LNCAP (cell line): ENCODE results near the gene CCDC158.

Experiments
- TF ChIP-seq, protein P1 (sequence below): fragments of 450-650 bp; IDR thresholded peaks from 2 replicates; pipeline ENCODE4 v1.5.1; 2017; ENCODE audit warnings: mild to moderate bottlenecking

CCDC158 gene

DNA sequence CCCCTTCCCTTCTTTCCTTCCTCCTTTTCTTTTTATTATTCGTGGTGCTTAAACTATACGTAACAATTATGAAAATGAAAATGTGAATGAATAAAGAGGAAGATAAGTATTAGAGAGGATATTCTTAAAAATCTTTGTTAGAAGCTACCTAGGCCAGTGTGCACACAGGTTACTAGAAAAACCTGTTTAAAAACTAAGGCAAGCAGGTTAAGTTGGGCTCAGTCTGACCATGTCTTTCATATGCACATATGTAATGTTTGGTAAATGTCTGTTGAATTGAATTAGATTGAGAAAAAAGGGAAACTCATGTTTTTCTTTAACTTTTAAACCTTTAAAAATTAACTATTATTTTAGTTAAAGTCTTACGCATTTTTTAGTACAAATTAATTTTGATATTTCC lies 21.9 kb upstream of the CCDC158 start:
- TF ChIP-seq, protein P1, sequence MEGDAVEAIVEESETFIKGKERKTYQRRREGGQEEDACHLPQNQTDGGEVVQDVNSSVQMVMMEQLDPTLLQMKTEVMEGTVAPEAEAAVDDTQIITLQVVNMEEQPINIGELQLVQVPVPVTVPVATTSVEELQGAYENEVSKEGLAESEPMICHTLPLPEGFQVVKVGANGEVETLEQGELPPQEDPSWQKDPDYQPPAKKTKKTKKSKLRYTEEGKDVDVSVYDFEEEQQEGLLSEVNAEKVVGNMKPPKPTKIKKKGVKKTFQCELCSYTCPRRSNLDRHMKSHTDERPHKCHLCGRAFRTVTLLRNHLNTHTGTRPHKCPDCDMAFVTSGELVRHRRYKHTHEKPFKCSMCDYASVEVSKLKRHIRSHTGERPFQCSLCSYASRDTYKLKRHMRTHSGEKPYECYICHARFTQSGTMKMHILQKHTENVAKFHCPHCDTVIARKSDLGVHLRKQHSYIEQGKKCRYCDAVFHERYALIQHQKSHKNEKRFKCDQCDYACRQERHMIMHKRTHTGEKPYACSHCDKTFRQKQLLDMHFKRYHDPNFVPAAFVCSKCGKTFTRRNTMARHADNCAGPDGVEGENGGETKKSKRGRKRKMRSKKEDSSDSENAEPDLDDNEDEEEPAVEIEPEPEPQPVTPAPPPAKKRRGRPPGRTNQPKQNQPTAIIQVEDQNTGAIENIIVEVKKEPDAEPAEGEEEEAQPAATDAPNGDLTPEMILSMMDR = no peak

DNA sequence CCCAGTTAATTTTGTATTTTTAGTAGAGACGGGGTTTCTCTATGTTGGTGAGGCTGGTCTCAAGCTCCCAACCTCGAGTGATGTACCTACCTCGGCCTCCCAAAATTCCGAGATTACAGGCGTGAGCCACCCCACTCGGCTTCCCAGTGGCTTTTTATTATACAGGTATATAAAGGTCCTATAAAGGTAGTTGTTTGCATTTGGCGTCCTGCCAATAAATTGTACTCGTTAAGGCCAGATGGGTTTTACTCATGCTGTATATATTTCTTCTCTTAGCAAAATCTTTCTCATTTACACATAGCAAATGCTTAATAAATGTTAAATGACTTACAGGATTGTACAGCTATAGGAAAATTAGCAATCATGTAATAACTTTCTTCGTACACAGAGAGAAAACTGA lies 20.9 kb upstream of the CCDC158 start:
- TF ChIP-seq, protein P1 = no peak

DNA sequence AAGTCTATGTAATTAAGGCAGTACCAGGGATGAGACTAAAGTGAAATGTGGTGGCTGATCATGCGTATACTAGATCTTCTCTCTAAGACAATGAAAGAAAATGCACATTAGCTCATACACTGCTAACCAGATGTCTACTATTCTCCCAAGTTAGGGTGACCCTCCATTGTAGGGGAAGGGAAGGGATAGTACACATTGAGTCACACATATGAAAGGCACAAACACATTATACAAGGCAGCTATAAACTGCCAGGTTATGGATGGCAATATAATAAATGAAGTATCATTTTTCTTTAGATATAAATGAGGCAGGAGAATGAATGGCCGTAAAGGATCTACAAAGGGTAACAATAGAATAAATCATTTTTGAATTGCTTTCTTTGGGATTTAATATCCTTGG lies 18.6 kb upstream of the CCDC158 start:
- TF ChIP-seq, protein P1 = no peak

DNA sequence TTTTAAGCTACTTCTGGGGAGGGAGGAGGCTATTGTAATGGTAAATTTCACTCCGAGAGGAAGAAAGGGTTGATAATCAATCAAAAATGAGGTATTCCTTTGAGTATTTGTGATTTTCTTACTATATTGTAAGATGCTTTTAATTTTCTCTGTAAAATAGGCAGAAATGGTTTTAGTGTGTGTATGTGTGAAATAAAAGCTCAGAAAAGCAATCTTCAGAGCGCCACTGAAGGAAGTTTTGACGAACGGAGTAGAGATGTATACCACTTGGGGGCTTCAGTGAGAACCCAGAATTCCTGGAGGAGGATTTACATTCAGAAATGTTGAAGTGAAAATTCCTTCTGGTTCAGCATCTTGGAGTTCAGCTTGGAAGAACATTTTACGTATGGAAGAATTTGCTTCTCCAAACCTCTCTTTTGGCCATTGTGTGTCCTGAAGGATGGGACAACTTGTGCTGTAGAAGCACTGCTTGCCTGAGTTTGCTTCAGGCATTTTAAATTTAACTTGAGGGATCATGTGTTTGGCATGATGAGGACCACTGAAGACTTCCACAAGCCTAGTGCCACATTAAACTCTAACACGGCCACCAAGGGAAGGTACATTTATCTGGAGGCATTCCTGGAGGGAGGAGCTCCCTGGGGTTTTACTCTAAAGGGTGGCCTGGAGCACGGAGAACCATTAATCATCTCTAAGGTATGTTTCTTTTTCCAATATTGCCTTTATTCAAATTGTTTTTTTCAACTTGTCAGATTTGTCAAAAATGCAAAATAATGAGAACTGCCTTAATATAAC lies 14.8 kb upstream of the CCDC158 start:
- TF ChIP-seq, protein P1 = no peak

DNA sequence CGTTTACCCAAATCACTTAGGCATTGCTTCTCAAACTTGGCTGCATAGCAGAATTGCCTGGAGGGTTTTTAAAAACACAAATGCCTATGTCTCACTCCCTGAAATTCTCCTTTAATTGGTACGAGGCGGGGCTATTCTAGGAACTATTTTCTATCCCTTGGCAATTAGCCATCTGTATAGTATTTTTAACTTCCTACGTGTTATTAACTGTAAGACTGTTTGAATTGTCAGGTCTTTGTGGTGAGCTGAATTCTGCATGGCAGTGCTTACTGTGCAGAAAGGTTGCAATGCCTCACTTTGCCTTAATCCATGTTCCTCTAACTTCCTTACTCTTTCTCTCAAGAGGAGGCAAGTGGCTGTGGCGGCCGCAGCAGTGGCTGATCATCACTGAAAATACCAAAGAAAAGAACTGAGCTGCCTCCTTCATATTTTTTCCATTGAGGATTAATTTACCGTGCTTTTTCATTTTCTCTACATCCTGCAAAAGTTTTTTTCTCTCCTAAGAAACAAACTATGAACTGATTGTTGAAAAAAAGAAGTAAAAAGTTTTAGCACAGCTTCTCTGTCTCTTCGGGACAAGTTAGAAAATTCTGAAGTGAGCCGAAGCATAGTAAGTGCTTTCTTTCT lies 14.1 kb upstream of the CCDC158 start, which contains the start of gene SHROOM3:
TSS of gene SHROOM3 (plus strand) at position 329 of the 627 bp plus-strand sequence. CDS start 824 bp downstream, outside the sequence.
- TF ChIP-seq, protein P1 = no peak

DNA sequence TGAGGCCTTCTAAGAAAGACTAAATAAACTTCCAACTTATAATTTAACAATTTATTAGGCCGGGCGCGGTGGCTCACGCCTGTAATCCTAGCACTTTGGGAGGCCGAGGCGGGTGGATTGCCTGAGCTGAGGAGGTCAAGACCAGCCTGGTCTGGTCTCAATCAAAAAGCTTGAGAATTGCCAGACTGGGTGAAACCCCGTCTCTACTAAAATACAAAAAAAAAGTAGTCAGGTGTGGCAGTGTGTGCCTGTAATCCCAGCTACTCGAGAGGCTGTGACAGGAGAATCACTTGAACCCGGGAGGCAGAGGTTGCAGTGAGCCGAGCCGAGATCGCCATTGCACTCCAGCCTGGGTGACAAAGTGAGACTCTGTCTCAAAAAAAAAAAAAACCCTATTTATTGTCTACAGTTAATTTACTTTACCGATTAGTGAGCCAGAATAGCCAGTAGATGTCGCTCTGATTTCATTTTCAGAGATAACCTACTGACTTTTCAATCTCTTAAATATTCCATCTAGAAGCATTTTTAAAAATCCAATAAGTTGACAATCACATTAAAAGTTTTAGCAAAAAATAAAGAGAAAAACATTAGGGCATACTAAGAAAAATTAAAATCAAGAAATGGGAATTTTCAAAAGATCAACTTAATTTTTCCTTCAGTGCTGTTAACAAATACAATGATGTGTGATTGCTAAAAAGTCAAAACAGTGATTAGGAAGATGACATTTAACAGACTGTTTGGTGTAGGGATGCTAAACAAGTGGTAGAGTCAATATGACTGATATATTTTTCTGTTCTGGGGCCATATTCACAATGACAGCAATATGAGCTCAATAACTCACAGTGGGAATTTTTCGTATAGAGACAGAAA lies 9.8 kb upstream of the CCDC158 start:
- TF ChIP-seq, protein P1 = peak; percentile 77

DNA sequence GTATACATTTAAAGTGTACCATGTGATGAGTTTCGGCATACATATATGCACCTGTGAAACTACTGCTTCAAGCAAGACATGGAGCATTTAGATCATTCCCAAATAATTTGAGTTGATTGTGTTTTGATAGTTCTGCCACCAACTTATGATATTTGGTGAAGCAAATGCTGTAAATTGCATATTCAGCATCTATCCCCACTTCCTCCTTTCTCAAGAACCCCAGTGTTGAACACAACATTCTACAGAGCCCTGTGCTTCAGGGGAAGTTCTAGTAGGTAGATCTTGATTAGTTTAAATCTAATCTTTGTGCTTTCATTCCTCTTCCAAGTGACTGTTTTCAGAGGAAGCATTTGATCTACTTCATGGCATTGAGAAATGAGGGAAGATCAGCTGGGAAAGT lies 8.7 kb upstream of the CCDC158 start:
- TF ChIP-seq, protein P1 = no peak
